Heart left ventricle (tissue), 16 donors: ENCODE results near the gene CPNE6. TPM values are rescaled to one million over a fixed set of nuclear protein-coding genes. Genes with fewer than 3 reads are reported as not detected.

Source experiments
- ATAC-seq, 4 donors: fragments of 200-7000 bp; cut with Tn5 transposase; one replicate each; pipeline ENCODE4 v1.9.1; 2020 to 2022; ENCODE audit warnings: moderate library complexity in 4 of 4, mild to moderate bottlenecking in 3 of 4, moderate number of reproducible peaks in 1 of 4
- DNase-seq, 5 donors: peaks; one replicate each; pipeline ENCODE4 v3.0.0-alpha.2; 2020
- H3K27ac ChIP-seq, 12 donors: fragments of 200-600 bp; sonication (generic) in 4 of 12; one replicate each; pipeline versions ENCODE4 v1.5.0 to v1.8.0; 2016 to 2022; ENCODE audit warnings: mild to moderate bottlenecking in 2 of 12
- H3K27me3 ChIP-seq, 9 donors: fragments of 200-600 bp; sonication (generic) in 2 of 9; one replicate each; pipeline versions ENCODE4 v1.5.1 to v1.8.0; 2016 to 2022; ENCODE audit warnings: mild to moderate bottlenecking in 3 of 9
- H3K36me3 ChIP-seq, 9 donors: fragments of 200-600 bp; sonication (generic) in 2 of 9; one replicate each; pipeline versions ENCODE4 v1.5.0 to v1.8.0; 2018 to 2022; ENCODE audit warnings: mild to moderate bottlenecking in 2 of 9
- H3K4me1 ChIP-seq, 12 donors: fragments of 200-600 bp; sonication (generic) in 4 of 12; one replicate each; pipeline versions ENCODE4 v1.5.0 to v1.8.0; 2016 to 2022; ENCODE audit warnings: mild to moderate bottlenecking in 3 of 12
- H3K4me3 ChIP-seq, 12 donors: fragments of 200-600 bp; sonication (generic) in 4 of 12; one replicate each; pipeline versions ENCODE4 v1.5.0 to v1.8.0; 2017 to 2022; ENCODE audit warnings: mild to moderate bottlenecking in 9 of 12, moderate library complexity in 4 of 12
- H3K9me3 ChIP-seq, 12 donors: fragments of 200-600 bp; sonication (generic) in 4 of 12; one replicate each; pipeline versions ENCODE4 v1.5.0 to v1.8.0; 2016 to 2022; ENCODE audit warnings: mild to moderate bottlenecking in 1 of 12
- CTCF ChIP-seq, 12 donors: fragments of 200-600 bp; sonication (generic) in 4 of 12; IDR thresholded peaks; one replicate each; pipeline versions ENCODE4 v1.5.0 to v1.8.0; 2018 to 2022; ENCODE audit warnings: antibody characterized with exemption in 12 of 12, mild to moderate bottlenecking in 5 of 12
- POLR2A ChIP-seq, 2 donors: fragments of 450-650 bp; IDR thresholded peaks; one replicate each; pipeline ENCODE4 v1.6.1; 2017; ENCODE audit warnings: antibody characterized with exemption in 2 of 2, mild to moderate bottlenecking in 2 of 2, moderate library complexity in 2 of 2
- WGBS, 4 donors: extraction: QIAGEN DNeasy Blood & Tissue Kit in 2 of 4; methylation state at CpG; one replicate each; pipeline versions ENCODE4 v1.1.5 to v1.1.7; 2013 to 2018; 5-methylcytosine and 5-hydroxymethylcytosine counted together
- intact Hi-C, 10 donors: fragments of 100-400 bp; cut with DNase I; formaldehyde crosslinking; loops; one replicate each; pipeline versions ENCODE4 v1.11.1 to v1.14.2; 2022
- polyA plus RNA-seq, 2 donors: library from polyadenylated mRNA; stranded (reverse); fragments of 200-250 nt; gene quantifications; one replicate each; pipeline ENCODE4 v1.2.3, GENCODE V29; 2013
- total RNA-seq, 9 donors: library from RNA; depleted of rRNA in 2 of 9; stranded (reverse); fragments of >200 nt in 2 of 9; fragmentation: NEBNext Ultra II Directional in 3 of 9; extraction: Animal tissue kit (Norgen Biotek cat#: 25700) in 3 of 9; gene quantifications; one replicate each; pipeline versions ENCODE4 v1.1.0 to v1.2.4, GENCODE V29; 2016 to 2023
- donor health status: ischemic (EF 13 %, LVEDD 7.1; RV severe dilation, severe dysfunction).
- donor health status: healthy with polysubstance abuse.
- donor health status: DM: no; HTN: yes; CAD: no.
- donor health status: DM: no; HTN: no; CAD: no.
- donor health status: ischemic (EF 25% LVEDD 6.9; RV normal size, moderate dysfunction).
- donor health status: ischemic (EF 25% LVEDD 5.7; RV mildly dilated, moderate dysfunction).
- donor health status: healthy.
- donor health status: DM: yes; HTN: yes; CAD: no.
- donor health status: ischemic (EF 35%, LVEDD 5.7; RV mildly dilated, moderate dysfunction).
- donor health status: nonischemic (EF 11% LVEDD 7.7; RV severe dilation, severe dysfunction).
- donor health status: DM: yes; HTN: yes; CAD: no.
- donor health status: PGD.
- donor health status: ischemic (EF 29% LVEDD 5.4; RV normal size, mild dysfunction).
- donor health status: nonischemic (EF 23%, LVEDD 6.1; RV moderate dilation, normal function).

Gene CPNE6
- total and polyA plus RNA-seq, 11 donors = 0.23 to 0.52 (median 0.25) TPM; not detected in 8

DNA sequence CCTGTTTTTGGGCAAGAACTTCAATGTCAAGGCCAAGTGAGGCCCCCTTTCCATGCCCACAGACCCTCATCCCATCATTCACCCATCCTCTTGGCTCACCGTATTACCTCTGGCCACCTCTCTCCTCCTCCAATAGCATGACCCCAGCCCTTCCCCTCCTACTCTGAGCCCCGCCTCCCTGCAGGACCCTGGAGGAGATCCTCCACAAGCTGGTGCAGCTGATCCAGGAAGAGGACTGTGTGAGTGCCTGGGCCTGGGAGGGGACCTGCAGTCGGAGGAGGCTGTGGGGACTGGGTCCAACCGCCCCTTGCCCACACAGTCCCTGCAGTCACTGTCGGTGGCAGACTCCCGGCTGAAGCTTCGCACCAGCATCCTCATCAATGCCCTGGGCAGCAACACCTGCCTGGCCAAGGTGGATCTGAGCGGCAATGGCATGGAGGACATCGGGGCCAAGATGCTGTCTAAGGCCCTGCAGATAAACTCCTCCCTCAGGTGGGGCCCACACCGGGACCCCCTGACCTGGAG lies 12.3 kb upstream of the CPNE6 start:
- 86 to 91% (median 88%) methylated on average over 9 to 10 of the region's 10 CpGs for WGBS, 4 donors
- Histone ChIP-seq H3K27me3 (peaks cover 0 to 6% (median 0%) of the 10 kb centered on the region in 9 donors), H3K9me3 (no peaks in the 10 kb centered on the region), H3K36me3 (no peaks in the 10 kb centered on the region), H3K27ac (no peak overlapping the region), H3K4me3 (no peak overlapping the region), H3K4me1 (peaks cover 0 to 2% (median 0%) of the 10 kb centered on the region in 12 donors)
- DNase-seq (peak in 1 of 5 donors; percentile 15), ATAC-seq (no peak)
- intact Hi-C loops = loop anchor here (1.0 to 5.0 kb wide), 8 partner anchors 31 to 238 kb away; partner anchors contain the start of genes PCK2 (in 5 of the 10), IRF9 (in 2 of the 10), DHRS1 (in 1 of the 10) and NOP9 (in 1 of the 10)
- TF ChIP-seq POLR2A (IDR thresholded peaks at IDR 0.05) = no peak
- no peak for TF ChIP-seq CTCF (IDR thresholded peaks at IDR 0.05)

- peaks cover 0 to 2% (median 0%) of the 10 kb centered on the region in 12 donors for H3K4me1 ChIP-seq
- no peak overlapping the region for H3K4me3 ChIP-seq
- no peaks in the 10 kb centered on the region for H3K36me3 ChIP-seq
- ATAC-seq (no peak), DNase-seq (peak in 1 of 5 donors; percentile 7)
- intact Hi-C loops = loop anchor here (1.0 to 10.0 kb wide), 10 partner anchors 27 to 237 kb away; partner anchors contain the start of genes PCK2 (in 5 of the 10), IRF9 (in 2 of the 10), DHRS1 (in 1 of the 10) and NOP9 (in 1 of the 10)
- no peaks in the 10 kb centered on the region for H3K9me3 ChIP-seq
- TF ChIP-seq POLR2A (IDR thresholded peaks at IDR 0.05) (no peak), CTCF (IDR thresholded peaks at IDR 0.05) (no peak)
- peaks cover 0 to 6% (median 0%) of the 10 kb centered on the region in 9 donors for H3K27me3 ChIP-seq
- WGBS, 4 donors = 86 to 95% (median 94%) methylated on average over 12 to 16 of the region's 16 CpGs
- no peak overlapping the region for H3K27ac ChIP-seq
Observed at GRCh38 chr14:24059841-24060388, 11.4 kb upstream of the CPNE6 start.

- H3K27me3 ChIP-seq = peaks cover 0 to 4% (median 0%) of the 10 kb centered on the region in 9 donors
- no peak for ATAC-seq
- intact Hi-C loops = loop anchor here in 2 of 10 donors (2.0 to 10.0 kb wide), 2 partner anchors 26 to 94 kb away; no protein-coding TSS in a partner anchor
- TF ChIP-seq CTCF (IDR thresholded peaks at IDR 0.05) (no peak), POLR2A (IDR thresholded peaks at IDR 0.05) (no peak)
- H3K4me1 ChIP-seq = peaks cover 0 to 2% (median 0%) of the 10 kb centered on the region in 12 donors
- peak in 1 of 5 donors; percentile 3 for DNase-seq
- H3K4me3 ChIP-seq = no peak overlapping the region
- H3K27ac ChIP-seq = no peak overlapping the region
- 85 to 98% (median 95%) methylated on average over 4 to 10 of the region's 10 CpGs for WGBS, 4 donors
- no peaks in the 10 kb centered on the region for H3K36me3 ChIP-seq
- no peaks in the 10 kb centered on the region for H3K9me3 ChIP-seq
Observed at GRCh38 chr14:24060443-24060842, 10.9 kb upstream of the CPNE6 start.
